Occipital lobe (tissue), 2 donors: ENCODE measurements around the gene CTIF. TPM values are rescaled to one million over a fixed set of nuclear protein-coding genes. Genes with fewer than 3 reads are reported as not detected.

ENCODE experiments used
- DNase-seq: peaks from one replicate; lab custom pipeline; 2025; lab: John Stamatoyannopoulos, UW
- total RNA-seq: library from RNA; depleted of rRNA; stranded (reverse); fragments of >200 nt; gene quantifications from one replicate; pipeline ENCODE4 v1.2.3, GENCODE V29; 2014

The CTIF gene
- total RNA-seq, 1 donor from 2014 or later, result 55.1 TPM

GRCh38 chr18:48620071-48620470 lies 81.2 kb downstream of the CTIF start:
- no peak for DNase-seq

DNA sequence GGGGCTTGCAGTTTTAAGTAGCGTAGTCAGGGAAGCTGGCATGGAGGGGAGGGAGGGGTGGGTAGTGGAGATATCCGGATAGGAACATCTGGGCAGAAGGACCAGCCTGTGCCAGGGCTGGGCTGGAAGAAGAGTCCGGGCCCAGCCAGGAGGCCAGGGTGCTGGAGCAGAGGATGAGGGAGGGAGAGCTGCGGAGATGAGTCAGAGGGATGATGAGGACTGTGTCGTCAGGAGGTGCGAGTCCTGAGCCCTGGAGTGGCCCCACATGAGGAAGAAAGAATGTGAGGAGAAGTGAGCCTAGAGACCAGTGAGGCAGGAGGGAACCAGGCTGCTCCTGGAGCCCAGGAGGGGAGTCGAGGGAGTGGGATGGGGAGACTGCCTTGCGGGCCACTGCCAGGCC lies 82.4 kb downstream of the CTIF start:
- DNase-seq, result no peak

- DNase-seq, result no peak
These were observed 83.2 kb downstream of the CTIF start for GRCh38 chr18:48621815-48622555.

DNA sequence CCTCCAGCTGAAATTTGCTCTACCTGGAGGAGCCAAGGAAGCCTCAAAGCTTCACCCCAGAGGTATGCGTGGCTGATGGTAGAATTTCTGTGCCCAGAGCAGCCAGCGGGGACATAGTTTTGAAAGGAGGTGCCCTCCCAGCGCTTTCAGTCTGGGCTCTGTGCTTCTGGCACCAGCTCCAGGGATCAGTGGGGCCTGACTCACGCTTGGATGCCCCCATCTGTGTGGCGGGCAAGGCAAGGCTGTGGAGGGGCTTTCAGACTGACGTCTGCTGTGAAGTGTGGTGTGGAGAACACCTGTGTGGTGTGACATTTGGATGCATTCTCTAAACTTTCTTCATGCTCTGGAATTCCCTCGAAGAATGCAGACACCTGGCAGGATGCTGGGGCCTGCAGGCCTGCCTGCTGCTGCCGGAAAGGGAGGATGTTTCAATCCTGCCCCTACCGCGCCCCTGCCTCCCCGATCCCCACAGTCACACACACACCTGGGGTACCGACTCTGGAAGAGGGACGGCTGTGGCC lies 84.1 kb downstream of the CTIF start:
- no peak for DNase-seq

DNA sequence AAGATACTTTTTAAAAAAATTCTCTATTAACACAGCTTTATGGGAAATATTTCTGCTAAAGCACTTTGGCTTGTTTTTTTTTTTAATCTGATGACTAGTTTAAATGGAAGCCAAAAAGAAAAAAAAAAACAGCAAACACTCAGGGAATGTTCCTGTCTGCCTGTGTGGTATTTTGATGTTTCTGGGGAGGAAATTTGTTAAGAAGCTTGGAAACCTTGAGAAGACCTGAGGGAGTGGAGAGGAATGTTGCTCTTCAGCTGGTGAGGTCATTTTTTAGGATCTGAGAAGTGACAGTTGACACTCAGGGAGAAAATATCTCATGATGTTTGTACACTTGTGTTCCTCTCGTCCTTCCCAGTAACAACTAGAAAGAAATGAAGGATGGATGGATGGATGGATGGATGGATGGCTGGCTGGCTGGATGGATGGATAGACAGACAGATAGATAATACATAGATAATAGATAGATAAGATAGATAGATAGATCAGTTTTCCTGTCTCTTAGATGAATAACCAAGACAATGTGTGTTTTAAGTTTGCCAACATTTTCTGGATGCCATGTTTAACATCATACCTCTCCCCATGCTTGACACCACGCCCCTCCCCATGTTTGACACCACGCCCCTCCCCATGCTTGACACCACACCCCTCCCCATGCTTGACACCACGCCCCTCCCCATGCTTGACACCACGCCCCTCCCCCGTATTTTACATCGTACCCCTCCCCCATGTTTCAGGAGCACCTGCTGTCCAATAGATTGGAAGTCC lies 84.8 kb downstream of the CTIF start:
- DNase-seq, result no peak

GRCh38 chr18:48624856-48625255 lies 86.0 kb downstream of the CTIF start:
- no peak for DNase-seq

DNA sequence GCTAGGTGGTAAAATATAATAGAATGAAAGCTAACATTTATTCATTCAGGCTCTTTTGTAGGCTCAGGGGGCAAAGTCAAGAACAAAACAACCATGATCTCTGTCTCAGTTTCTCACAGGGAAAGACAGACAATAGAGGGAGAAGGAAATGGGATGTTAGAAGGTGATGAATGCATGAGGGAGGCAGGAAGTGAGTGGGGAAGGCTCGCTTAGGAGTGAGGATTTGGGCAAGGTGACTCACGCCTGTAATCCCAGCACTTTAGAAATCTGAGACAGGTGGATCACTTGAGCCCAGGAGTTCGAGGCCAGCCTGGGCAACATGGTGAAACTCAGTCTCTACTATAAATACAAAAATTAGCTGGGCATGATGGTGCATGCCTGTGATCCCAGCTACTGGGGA lies 88.4 kb downstream of the CTIF start:
- DNase-seq, result no peak

GRCh38 chr18:48629730-48630324 lies 91.0 kb downstream of the CTIF start:
- DNase-seq, result no peak

GRCh38 chr18:48631851-48632250 lies 93.0 kb downstream of the CTIF start:
- no peak for DNase-seq

DNA sequence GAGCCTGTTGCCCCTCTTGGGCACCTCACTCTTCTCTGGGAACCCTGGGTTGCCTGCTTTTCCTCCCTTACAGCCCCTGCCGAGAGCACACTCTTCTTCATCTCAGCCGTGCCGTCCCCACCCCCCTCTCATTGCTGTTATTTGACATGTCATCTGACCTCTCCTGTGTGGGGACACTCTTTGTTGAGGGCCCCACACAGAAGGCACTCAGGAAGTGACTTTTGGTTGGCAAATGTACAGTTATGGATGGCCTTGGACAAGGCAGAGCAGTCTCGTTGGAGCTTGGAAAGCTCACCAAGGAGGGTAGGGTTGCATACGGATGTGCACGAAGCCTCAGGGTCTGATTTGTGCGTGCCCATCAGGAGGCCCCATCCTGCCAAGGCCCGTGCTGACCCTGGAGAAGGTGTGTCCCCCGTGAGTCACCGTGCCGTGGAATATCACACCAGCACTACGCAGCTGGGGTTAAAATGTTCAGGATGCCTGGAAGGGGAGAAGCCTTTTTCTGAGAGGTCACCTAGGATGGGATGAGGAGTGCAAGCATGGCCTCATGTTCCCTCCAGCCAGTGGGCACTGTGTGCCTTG lies 93.9 kb downstream of the CTIF start:
- DNase-seq, result no peak

- DNase-seq, result no peak
These were observed 95.7 kb downstream of the CTIF start for GRCh38 chr18:48634491-48634890.

DNA sequence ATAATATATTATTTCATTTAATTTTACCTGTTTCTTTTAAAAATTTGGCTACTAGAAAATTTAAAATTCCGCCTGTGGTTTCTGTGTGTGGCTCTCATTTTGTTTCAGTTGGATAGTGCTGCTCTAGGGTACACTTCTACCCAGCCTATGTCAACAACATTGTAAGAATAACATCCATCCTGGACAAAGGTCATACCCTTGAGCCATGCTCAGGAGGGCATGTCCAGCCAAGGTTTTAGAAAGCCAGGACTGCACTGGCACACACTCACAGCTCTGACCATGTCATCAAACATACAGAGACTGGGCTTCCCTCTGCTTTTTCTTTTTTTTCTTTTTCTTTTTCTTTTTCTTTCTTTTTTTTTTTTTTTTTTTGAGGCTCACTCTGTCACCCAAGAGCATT lies 96.1 kb downstream of the CTIF start:
- no peak for DNase-seq

- DNase-seq, result no peak
These were observed 97.0 kb downstream of the CTIF start for GRCh38 chr18:48635806-48636205.

DNA sequence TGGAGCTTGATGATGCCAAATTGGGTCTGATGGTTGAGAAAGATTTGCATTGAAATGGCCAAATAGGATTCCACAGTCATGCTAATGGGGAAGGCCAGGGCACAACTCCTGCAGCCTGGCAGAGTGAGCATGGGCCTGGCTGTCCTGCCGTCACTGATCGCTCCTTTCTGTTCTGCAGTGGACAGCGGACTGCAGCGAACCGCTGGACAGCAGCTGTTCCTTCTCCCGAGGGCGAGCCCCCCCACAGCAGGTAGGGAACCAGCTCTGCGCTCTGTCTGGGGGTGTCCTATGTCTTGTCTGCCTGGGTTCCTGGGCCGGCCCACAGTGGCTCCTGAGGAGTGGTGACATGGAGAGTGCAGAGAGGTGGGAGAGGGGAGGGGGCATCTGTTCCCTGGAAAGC lies 97.6 kb downstream of the CTIF start:
- DNase-seq, result no peak

- DNase-seq, result no peak
These were observed 98.5 kb downstream of the CTIF start for GRCh38 chr18:48637081-48637990.

GRCh38 chr18:48638451-48638850 lies 99.6 kb downstream of the CTIF start:
- no peak for DNase-seq

DNA sequence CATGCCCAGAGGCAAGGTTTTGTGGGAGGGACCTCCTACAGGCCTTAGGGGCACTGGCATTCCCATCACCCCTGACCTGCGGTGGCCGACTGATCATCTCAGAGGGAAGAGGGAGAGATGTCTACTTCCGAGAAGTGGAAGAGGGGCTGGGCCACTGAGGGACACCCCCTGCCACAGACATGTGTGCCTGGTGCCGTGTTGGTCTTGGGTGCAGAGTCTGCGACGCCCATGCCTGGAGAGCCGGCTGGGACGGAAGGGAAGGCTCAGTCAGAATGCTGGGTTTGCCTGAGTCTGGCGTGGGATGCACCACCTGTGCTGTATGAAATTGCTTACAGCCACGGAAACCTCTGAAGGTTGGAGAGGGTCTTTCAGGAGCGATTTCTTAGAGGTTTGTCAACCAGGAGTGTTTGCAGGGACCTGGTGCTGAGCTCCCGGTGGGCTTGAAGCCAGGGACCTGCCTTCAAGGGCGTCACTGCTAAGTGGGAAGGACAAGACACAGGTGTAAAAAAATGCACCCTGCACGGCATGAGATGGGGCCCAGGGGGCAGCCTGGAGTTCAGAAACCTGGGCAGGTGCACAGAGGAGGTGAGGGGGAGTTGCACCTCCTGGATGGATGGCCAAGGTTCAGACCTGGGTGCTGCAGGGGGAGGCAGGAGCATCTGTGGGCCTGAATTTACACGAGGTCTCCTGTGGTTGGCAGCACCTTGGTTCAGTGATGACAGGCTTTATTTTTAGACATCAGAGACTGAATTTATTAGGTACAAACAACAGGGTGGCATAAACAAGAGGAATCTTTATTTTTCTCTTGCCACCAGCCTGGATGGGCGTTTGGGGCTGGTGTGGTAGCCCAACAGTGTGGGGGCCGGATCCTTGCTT lies 100.3 kb downstream of the CTIF start:
- DNase-seq, result no peak

- no peak for DNase-seq
These were observed 101.1 kb downstream of the CTIF start for GRCh38 chr18:48639772-48640432.

- no peak for DNase-seq
These were observed 101.9 kb downstream of the CTIF start for GRCh38 chr18:48640566-48641270.
